SK-N-SH (cell line): ENCODE data around the gene YARS1. TPM values are rescaled to one million over a fixed set of nuclear protein-coding genes. Genes with fewer than 3 reads are reported as not detected.
"Not testable (repeated sequence)": the region's sequence is repeated elsewhere in the genome, so short reads cannot be mapped to it uniquely, and the experiment has no call there.

ENCODE experiments used
- CTCF ChIA-PET: fragments of 300-600, 350-600 bp; formaldehyde crosslinking; extraction: SDS; loops from one replicate; lab custom pipeline; 2021; lab: Yijun Ruan, JAX
- POLR2A ChIA-PET: fragments of 350-600 bp; sonication (Branson Sonifier 250); formaldehyde crosslinking; extraction: SDS; loops from one replicate; lab custom pipeline; 2020; ENCODE audit warnings: antibody characterized with exemption, inconsistent platforms; lab: Yijun Ruan, JAX
- DNase-seq: peaks from one replicate; pipeline ENCODE4 v3.0.0; 2012
- H2AFZ ChIP-seq: fragments of 200-600 bp; sonication (generic); 2 replicates; pipeline ENCODE4 v1.8.1; 2016; ENCODE audit warnings: antibody characterized with exemption, mild to moderate bottlenecking, low read depth
- H3F3A ChIP-seq: fragments of 200-600 bp; sonication (generic); replicated peaks from 2 replicates; pipeline ENCODE3; 2016; ENCODE audit warnings: antibody characterized with exemption, mild to moderate bottlenecking; ENCODE audit not compliant: insufficient read depth
- H3K27ac ChIP-seq, 2 experiments: fragments of 200-500 bp in 1 of 2; fragments of 200-600 bp in 1 of 2; sonication (Bioruptor generic) in 1 of 2; sonication (generic), shearing (Covaris generic) in 1 of 2; 2 replicates each; pipeline versions ENCODE4 v1.5.1 to v1.6.1; 2014 to 2016; ENCODE audit warnings: low read depth in 2 of 2, inconsistent platforms in 1 of 2, low read length in 1 of 2, mild to moderate bottlenecking in 1 of 2, mixed read lengths in 1 of 2
- H3K27me3 ChIP-seq: fragments of 200-600 bp; sonication (generic), shearing (Covaris generic); 2 replicates; pipeline ENCODE4 v1.6.1; 2016; ENCODE audit warnings: mixed run types; ENCODE audit not compliant: insufficient read depth
- H3K36me3 ChIP-seq, 2 experiments: fragments of 200-500 bp in 1 of 2; fragments of 200-600 bp in 1 of 2; sonication (Bioruptor generic) in 1 of 2; sonication (generic) in 1 of 2; replicated peaks in 1 of 2; 2 replicates each; pipeline versions ENCODE3 to v1.5.1; 2014 to 2016; ENCODE audit warnings: low read length in 1 of 2, mild to moderate bottlenecking in 1 of 2; ENCODE audit not compliant: insufficient read depth in 2 of 2, control insufficient read depth in 1 of 2
- H3K4me1 ChIP-seq, 2 experiments: fragments of 200-500 bp in 1 of 2; fragments of 200-600 bp in 1 of 2; sonication (Bioruptor generic) in 1 of 2; sonication (generic), shearing (Covaris generic) in 1 of 2; 2 replicates each; pipeline versions ENCODE4 v1.5.1 to v1.6.1; 2014 to 2016; ENCODE audit warnings: low read depth in 1 of 2, low read length in 1 of 2, mixed run types in 1 of 2; ENCODE audit not compliant: insufficient read depth in 2 of 2, control insufficient read depth in 1 of 2
- H3K4me2 ChIP-seq: fragments of 200-600 bp; sonication (generic), shearing (Covaris generic); 2 replicates; pipeline ENCODE4 v1.6.1; 2017; ENCODE audit warnings: mixed run types
- H3K4me3 ChIP-seq, 2 experiments: fragments of 200-500 bp in 1 of 2; fragments of 200-600 bp in 1 of 2; sonication (Bioruptor generic) in 1 of 2; sonication (generic), shearing (Covaris generic) in 1 of 2; 2 replicates each; pipeline versions ENCODE4 v1.5.1 to v1.8.1; 2014 to 2016; ENCODE audit warnings: low read depth in 2 of 2, inconsistent platforms in 1 of 2, low read length in 1 of 2, mild to moderate bottlenecking in 1 of 2, mixed read lengths in 1 of 2, moderate library complexity in 1 of 2
- H3K79me2 ChIP-seq: fragments of 200-600 bp; sonication (generic); 2 replicates; pipeline ENCODE4 v1.8.1; 2017; ENCODE audit warnings: mild to moderate bottlenecking; ENCODE audit not compliant: insufficient read depth
- H3K9ac ChIP-seq: fragments of 200-600 bp; sonication (generic); 2 replicates; pipeline ENCODE4 v1.6.1; 2017; ENCODE audit warnings: mixed run types
- H3K9me2 ChIP-seq: fragments of 200-600 bp; sonication (generic); 2 replicates; pipeline ENCODE4 v1.6.1; 2017; ENCODE audit warnings: mixed run types
- H3K9me3 ChIP-seq: fragments of 200-600 bp; sonication (generic); 2 replicates; pipeline ENCODE4 v1.6.1; 2017; ENCODE audit warnings: mixed run types, mild to moderate bottlenecking, moderate library complexity
- H4K20me1 ChIP-seq: fragments of 200-600 bp; sonication (generic); 2 replicates; pipeline ENCODE4 v1.6.1; 2017; ENCODE audit warnings: mild to moderate bottlenecking, mixed run types; ENCODE audit not compliant: insufficient read depth
- ELF1 ChIP-seq: IDR thresholded peaks from 2 replicates; pipeline ENCODE4 v1.4.0; 2012
- EZH2phosphoT487 ChIP-seq: fragments of 200-600 bp; sonication (generic); IDR thresholded peaks from 2 replicates; pipeline ENCODE4 v1.6.1; 2017; ENCODE audit warnings: low read depth, mixed run types, mild to moderate bottlenecking, antibody characterized with exemption, moderate library complexity, borderline replicate concordance
- FOSL2 ChIP-seq: IDR thresholded peaks from 2 replicates; pipeline ENCODE4 v1.4.0; 2012; ENCODE audit warnings: low read depth, mild to moderate bottlenecking, moderate library complexity, borderline replicate concordance
- FOXJ3 ChIP-seq: sonication (generic); formaldehyde crosslinking; IDR thresholded peaks from 2 replicates; pipeline ENCODE4 v1.5.1; 2020; ENCODE audit warnings: mild to moderate bottlenecking, missing genetic modification reagents
- FOXM1 ChIP-seq: IDR thresholded peaks from 2 replicates; pipeline ENCODE4 v1.4.0; 2012; ENCODE audit warnings: low read depth, mild to moderate bottlenecking
- JUND ChIP-seq: IDR thresholded peaks from 2 replicates; pipeline ENCODE4 v1.4.0; 2012
- MXI1 ChIP-seq: IDR thresholded peaks from 2 replicates; pipeline ENCODE4 v1.6.1; 2012; ENCODE audit warnings: mild to moderate bottlenecking, low read depth, low read length, improper control_type of control experiment
- SMC3 ChIP-seq: IDR thresholded peaks from 2 replicates; pipeline ENCODE4 v1.6.1; 2012; ENCODE audit warnings: low read depth, low read length, improper control_type of control experiment
- TCF12 ChIP-seq: IDR thresholded peaks from 2 replicates; pipeline ENCODE4 v1.4.0; 2012
- WGBS: methylation state at CpG from one replicate; pipeline ENCODE4 v1.1.6; 2017; ENCODE audit warnings: low lambda C conversion rate; 5-methylcytosine and 5-hydroxymethylcytosine counted together
- polyA plus RNA-seq, 3 experiments: library from polyadenylated mRNA; depleted of rRNA; stranded (reverse); fragments of >200 nt; gene quantifications; 2 replicates each; pipeline ENCODE4 v1.2.3, GENCODE V29; 2012
- TF ChIP-seq, protein P1 (sequence below): IDR thresholded peaks from 2 replicates; pipeline ENCODE4 v1.4.0; 2012; ENCODE audit warnings: low read depth, borderline replicate concordance
- TF ChIP-seq, protein P2 (sequence below): IDR thresholded peaks from 2 replicates; pipeline ENCODE4 v1.6.1; 2012; ENCODE audit warnings: mild to moderate bottlenecking, low read depth, low read length, moderate library complexity

Gene YARS1
- polyA plus RNA-seq, 1 of the 3 experiments (the other 2 are of a cell fraction): 46.3 TPM

DNA sequence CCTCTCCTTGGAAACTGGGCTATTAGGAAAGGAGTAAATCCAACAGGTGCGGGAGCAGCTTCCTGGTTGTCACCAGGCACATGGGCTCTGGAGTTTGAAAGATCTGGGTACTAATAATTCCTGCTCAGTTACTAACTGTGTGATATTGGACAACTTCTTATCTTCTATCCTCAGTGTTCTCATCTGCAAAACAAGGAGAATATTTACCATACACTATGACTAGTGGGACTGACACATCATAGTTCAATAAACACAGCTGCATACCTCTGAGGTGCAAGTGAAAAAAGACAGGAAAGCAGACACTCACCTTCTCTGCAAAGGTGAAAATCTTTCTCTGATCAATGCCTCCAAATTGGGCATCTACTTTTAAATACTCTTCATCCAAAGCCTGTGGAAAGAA, 19.7 kb downstream of the YARS1 start:
- TF ChIP-seq FOXM1 (no peak), FOXJ3 (CRISPR knock-in tag) (no peak), SMC3 (no peak), TCF12 (no peak), ELF1 (no peak), JUND (no peak), MXI1 (no peak), EZH2phosphoT487 (no peak), FOSL2 (no peak)
- TF ChIP-seq, protein P1, sequence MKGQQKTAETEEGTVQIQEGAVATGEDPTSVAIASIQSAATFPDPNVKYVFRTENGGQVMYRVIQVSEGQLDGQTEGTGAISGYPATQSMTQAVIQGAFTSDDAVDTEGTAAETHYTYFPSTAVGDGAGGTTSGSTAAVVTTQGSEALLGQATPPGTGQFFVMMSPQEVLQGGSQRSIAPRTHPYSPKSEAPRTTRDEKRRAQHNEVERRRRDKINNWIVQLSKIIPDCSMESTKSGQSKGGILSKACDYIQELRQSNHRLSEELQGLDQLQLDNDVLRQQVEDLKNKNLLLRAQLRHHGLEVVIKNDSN: no peak
- TF ChIP-seq, protein P2, sequence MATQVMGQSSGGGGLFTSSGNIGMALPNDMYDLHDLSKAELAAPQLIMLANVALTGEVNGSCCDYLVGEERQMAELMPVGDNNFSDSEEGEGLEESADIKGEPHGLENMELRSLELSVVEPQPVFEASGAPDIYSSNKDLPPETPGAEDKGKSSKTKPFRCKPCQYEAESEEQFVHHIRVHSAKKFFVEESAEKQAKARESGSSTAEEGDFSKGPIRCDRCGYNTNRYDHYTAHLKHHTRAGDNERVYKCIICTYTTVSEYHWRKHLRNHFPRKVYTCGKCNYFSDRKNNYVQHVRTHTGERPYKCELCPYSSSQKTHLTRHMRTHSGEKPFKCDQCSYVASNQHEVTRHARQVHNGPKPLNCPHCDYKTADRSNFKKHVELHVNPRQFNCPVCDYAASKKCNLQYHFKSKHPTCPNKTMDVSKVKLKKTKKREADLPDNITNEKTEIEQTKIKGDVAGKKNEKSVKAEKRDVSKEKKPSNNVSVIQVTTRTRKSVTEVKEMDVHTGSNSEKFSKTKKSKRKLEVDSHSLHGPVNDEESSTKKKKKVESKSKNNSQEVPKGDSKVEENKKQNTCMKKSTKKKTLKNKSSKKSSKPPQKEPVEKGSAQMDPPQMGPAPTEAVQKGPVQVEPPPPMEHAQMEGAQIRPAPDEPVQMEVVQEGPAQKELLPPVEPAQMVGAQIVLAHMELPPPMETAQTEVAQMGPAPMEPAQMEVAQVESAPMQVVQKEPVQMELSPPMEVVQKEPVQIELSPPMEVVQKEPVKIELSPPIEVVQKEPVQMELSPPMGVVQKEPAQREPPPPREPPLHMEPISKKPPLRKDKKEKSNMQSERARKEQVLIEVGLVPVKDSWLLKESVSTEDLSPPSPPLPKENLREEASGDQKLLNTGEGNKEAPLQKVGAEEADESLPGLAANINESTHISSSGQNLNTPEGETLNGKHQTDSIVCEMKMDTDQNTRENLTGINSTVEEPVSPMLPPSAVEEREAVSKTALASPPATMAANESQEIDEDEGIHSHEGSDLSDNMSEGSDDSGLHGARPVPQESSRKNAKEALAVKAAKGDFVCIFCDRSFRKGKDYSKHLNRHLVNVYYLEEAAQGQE: no peak
- H3K4me1 ChIP-seq: no peaks in the 10 kb centered on the region; a peak in 1 of 4 replicates
- peaks cover 25% of the 10 kb centered on the region for H3K79me2 ChIP-seq
- no peaks in the 10 kb centered on the region for H3K9me2 ChIP-seq
- H3K9me3 ChIP-seq: no peaks in the 10 kb centered on the region
- H3K36me3 ChIP-seq: peaks cover 16 to 66% of the 10 kb centered on the region in 2 experiments
- DNase-seq: no peak
- no peak overlapping the region for H3K27ac ChIP-seq
- H4K20me1 ChIP-seq: peaks cover 5% of the 10 kb centered on the region; the same call in 1 of the 2 replicates
- no peaks in the 10 kb centered on the region for H3K27me3 ChIP-seq
- H3K4me2 ChIP-seq: no peak overlapping the region
- no peak overlapping the region for H3K4me3 ChIP-seq
- H3K9ac ChIP-seq: no peak overlapping the region
- POLR2A ChIA-PET: no interaction called here
- no peak overlapping the region for H2AFZ ChIP-seq
- peaks cover 31% of the 10 kb centered on the region for H3F3A ChIP-seq
- 100% methylated on average over 1 of the region's 1 CpG for WGBS
- CTCF ChIA-PET: interaction anchor here (1.4 kb wide), 1 partner anchor 23 kb away, joined by 4 read pairs; no protein-coding TSS in a partner anchor

DNA sequence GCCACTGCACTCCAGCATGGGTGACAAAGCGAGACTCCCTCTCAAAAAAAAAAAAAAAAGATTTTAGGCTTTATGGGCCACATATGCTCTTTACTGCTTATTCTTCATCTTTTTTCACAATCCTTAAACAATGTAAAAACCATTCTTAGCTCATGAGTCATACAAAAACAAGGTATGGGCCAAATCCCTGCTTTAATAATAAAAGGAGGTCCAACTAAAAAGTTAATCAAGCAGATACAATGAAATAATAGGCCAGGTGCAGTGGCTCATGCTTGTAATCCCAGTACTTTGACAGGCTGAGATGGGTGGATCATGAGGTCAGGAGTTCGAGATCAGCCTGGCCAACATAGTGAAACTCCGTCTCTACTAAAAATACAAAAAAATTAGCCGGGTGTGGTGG, 21.4 kb downstream of the YARS1 start:
- DNase-seq, H3K4me3 ChIP-seq, H3K9me2 ChIP-seq, H3K4me1 ChIP-seq, H4K20me1 ChIP-seq, H3K4me2 ChIP-seq, H3K9ac ChIP-seq, H3K27me3 ChIP-seq: not testable (repeated sequence)
- CTCF ChIA-PET: interaction anchor here (0.6 kb wide), 1 partner anchor 82 kb away, joined by 3 read pairs; no protein-coding TSS in a partner anchor
- 93% methylated on average over 4 of the region's 4 CpGs for WGBS
- H3F3A ChIP-seq: peaks cover 25% of the 10 kb centered on the region
- H3K27ac ChIP-seq: peak overlapping the region in 1 of 2 experiments; percentile 43; a peak in 2 of 4 replicates
- H3K36me3 ChIP-seq: peaks cover 13 to 74% of the 10 kb centered on the region in 2 experiments
- peaks cover 14% of the 10 kb centered on the region for H3K79me2 ChIP-seq
- POLR2A ChIA-PET: interaction anchor here (0.6 kb wide), 1 partner anchor 17 kb away, joined by 3 read pairs; no protein-coding TSS in a partner anchor
- peak; percentile 19; the same call in 1 of the 2 replicates for TF ChIP-seq FOSL2
- TF ChIP-seq JUND: peak; percentile 58
- TF ChIP-seq, all 33 proteins: peak for 2; not testable (repeated sequence) for 31
- H3K9me3 ChIP-seq, H2AFZ ChIP-seq: not testable (repeated sequence)
